ENCODE results near the gene PGRMC2.

DNA sequence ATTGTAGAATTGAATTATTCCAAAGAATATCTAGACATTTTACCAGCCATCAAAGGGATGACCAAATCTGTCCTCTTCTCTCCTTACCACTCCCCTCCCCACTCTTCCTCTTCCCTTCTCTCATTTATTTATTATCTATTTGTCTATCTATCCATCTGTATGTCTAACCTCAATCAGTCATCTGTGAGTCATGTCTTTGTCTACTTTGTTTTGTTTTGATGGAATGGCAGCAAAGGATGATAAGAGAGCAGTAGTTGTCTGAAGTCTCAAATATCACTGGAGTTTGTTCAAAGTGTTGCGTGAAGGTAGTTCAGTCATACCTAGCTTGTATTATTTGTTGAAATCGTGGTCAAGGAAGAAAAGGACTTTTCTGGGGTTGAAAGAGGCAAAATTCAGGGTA, 34.7 kb upstream of the PGRMC2 start:
- TF ChIP-seq TCF4 (CRISPR knock-in tag; IDR thresholded peaks at IDR 0.05; ENCODE audit: borderline replicate concordance) (no peak), RARB (CRISPR knock-in tag; IDR thresholded peaks at IDR 0.05) (no peak), ZFP30 (CRISPR knock-in tag; IDR thresholded peaks at IDR 0.05) (no peak), ZNF70 (CRISPR knock-in tag; IDR thresholded peaks at IDR 0.05) (no peak), ESRRG (CRISPR knock-in tag; IDR thresholded peaks at IDR 0.05) (no peak), ZFP3 (CRISPR knock-in tag; IDR thresholded peaks at IDR 0.05) (no peak), GLIS3 (CRISPR knock-in tag; IDR thresholded peaks at IDR 0.05) (no peak), ARNTL (CRISPR knock-in tag; IDR thresholded peaks at IDR 0.05; ENCODE audit: borderline replicate concordance, low read depth) (no peak), BACH2 (CRISPR knock-in tag; IDR thresholded peaks at IDR 0.05; ENCODE audit: borderline replicate concordance) (no peak), SNAI2 (CRISPR knock-in tag; IDR thresholded peaks at IDR 0.05) (no peak)
- TF ChIP-seq, protein P1, sequence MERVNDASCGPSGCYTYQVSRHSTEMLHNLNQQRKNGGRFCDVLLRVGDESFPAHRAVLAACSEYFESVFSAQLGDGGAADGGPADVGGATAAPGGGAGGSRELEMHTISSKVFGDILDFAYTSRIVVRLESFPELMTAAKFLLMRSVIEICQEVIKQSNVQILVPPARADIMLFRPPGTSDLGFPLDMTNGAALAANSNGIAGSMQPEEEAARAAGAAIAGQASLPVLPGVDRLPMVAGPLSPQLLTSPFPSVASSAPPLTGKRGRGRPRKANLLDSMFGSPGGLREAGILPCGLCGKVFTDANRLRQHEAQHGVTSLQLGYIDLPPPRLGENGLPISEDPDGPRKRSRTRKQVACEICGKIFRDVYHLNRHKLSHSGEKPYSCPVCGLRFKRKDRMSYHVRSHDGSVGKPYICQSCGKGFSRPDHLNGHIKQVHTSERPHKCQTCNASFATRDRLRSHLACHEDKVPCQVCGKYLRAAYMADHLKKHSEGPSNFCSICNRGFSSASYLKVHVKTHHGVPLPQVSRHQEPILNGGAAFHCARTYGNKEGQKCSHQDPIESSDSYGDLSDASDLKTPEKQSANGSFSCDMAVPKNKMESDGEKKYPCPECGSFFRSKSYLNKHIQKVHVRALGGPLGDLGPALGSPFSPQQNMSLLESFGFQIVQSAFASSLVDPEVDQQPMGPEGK (CRISPR knock-in tag; IDR thresholded peaks at IDR 0.05; ENCODE audit: borderline replicate concordance): no peak
- TF ChIP-seq, protein P2, sequence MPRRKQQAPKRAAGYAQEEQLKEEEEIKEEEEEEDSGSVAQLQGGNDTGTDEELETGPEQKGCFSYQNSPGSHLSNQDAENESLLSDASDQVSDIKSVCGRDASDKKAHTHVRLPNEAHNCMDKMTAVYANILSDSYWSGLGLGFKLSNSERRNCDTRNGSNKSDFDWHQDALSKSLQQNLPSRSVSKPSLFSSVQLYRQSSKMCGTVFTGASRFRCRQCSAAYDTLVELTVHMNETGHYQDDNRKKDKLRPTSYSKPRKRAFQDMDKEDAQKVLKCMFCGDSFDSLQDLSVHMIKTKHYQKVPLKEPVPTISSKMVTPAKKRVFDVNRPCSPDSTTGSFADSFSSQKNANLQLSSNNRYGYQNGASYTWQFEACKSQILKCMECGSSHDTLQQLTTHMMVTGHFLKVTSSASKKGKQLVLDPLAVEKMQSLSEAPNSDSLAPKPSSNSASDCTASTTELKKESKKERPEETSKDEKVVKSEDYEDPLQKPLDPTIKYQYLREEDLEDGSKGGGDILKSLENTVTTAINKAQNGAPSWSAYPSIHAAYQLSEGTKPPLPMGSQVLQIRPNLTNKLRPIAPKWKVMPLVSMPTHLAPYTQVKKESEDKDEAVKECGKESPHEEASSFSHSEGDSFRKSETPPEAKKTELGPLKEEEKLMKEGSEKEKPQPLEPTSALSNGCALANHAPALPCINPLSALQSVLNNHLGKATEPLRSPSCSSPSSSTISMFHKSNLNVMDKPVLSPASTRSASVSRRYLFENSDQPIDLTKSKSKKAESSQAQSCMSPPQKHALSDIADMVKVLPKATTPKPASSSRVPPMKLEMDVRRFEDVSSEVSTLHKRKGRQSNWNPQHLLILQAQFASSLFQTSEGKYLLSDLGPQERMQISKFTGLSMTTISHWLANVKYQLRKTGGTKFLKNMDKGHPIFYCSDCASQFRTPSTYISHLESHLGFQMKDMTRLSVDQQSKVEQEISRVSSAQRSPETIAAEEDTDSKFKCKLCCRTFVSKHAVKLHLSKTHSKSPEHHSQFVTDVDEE (CRISPR knock-in tag; IDR thresholded peaks at IDR 0.05): no peak
